ENCODE data around the gene SGO2.

GRCh38 chr2:200590090-200590489, 64.1 kb downstream of the SGO2 start:
- TF ChIP-seq, protein P1, sequence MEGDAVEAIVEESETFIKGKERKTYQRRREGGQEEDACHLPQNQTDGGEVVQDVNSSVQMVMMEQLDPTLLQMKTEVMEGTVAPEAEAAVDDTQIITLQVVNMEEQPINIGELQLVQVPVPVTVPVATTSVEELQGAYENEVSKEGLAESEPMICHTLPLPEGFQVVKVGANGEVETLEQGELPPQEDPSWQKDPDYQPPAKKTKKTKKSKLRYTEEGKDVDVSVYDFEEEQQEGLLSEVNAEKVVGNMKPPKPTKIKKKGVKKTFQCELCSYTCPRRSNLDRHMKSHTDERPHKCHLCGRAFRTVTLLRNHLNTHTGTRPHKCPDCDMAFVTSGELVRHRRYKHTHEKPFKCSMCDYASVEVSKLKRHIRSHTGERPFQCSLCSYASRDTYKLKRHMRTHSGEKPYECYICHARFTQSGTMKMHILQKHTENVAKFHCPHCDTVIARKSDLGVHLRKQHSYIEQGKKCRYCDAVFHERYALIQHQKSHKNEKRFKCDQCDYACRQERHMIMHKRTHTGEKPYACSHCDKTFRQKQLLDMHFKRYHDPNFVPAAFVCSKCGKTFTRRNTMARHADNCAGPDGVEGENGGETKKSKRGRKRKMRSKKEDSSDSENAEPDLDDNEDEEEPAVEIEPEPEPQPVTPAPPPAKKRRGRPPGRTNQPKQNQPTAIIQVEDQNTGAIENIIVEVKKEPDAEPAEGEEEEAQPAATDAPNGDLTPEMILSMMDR (IDR thresholded peaks at IDR 0.05; ENCODE audit: low read length): no peak
- no peak for TF ChIP-seq EZH2 (optimal IDR thresholded peaks at IDR 0.05; ENCODE audit: low read depth, low read length)
- no peak for TF ChIP-seq EZH2phosphoT487 (IDR thresholded peaks at IDR 0.05; ENCODE audit: low read length)

Measured in MM.1S (cell line).